NCI-H2227 (cell line): ENCODE results near the gene FBXO42.
"Not testable (repeated sequence)": the region's sequence is repeated elsewhere in the genome, so short reads cannot be mapped to it uniquely, and the experiment has no call there.

Experiments used
- DNase-seq: peaks from one replicate; lab custom pipeline; 2025; ENCODE audit not compliant: unreplicated experiment; lab: John Stamatoyannopoulos, UW

FBXO42 gene

GRCh38 chr1:16372535-16373285, 20.4 kb upstream of the FBXO42 start:
- no peak for DNase-seq

- DNase-seq, result no peak
Measured at GRCh38 chr1:16371725-16372124, 19.4 kb upstream of the FBXO42 start.

GRCh38 chr1:16369821-16370220, 17.5 kb upstream of the FBXO42 start:
- DNase-seq, result no peak

DNA sequence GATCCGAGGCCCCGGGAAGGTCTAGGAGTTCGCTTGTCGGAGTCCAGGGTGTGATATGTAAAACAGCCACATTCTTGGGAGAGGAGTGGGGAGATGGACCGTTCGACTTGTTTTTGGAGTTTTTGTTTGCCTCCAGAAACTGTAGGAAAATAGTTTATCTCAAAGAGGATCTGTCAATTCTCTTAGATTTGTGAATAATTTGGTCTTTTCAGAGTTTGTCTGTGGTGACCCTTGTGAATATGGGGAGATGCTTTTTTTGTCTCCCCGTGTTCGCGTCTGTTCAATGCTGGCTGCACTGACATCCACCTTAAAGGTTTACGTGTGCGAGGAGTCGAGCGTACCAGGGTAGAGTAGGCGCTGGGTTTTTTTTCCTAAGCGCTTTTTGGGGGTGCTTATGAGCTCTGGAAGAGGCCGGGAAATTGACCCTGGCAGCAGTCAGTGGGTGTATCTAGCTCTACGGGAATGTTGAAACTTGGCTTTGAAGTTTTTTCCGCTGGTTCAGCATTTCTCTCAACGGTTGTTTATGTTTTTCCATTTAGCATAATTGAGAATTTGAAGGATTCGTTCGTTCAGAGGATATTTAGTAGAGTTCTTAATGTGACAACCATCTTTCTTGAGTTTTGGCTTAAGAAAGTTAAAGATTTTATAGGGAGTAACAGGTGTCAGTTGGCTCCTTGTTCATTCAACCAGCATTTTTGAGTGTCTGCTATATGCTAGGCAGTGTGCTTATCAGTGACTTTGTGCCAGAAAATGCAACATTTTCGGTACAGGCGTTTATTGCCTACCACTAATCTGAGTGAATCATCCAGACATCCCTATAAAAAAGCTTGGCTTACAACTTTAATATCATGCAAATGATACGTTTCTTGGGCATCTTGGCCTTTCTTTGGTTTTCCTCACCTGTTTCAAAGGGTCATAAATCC, 15.9 kb upstream of the FBXO42 start:
- no peak for DNase-seq

GRCh38 chr1:16367258-16367967, 15.1 kb upstream of the FBXO42 start:
- peak; percentile 85 for DNase-seq

DNA sequence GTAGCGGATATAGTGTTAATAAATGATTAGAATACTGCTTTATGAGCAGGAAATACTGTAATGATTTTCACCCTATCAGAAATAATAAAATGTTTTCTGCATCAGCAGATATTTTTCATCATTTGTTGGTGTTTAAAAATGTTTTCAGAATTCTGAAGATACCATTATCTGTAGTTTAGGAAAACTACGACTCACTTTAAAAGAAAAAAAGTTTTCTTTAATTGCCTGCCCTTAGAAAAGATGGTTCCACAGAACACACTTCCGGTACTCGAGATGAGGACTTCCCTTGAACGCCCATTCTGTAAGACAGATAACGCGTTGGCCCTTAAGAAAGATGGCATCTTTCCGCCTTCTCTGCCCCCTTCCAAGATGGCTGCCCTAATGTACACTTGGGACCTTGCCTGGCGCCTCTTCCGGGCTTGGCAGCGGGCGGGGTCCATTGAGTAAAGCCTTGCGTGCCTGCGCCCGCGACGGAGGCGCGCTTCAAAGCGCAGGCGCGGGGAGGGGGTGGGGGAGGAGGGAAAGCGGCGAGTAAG, 14.5 kb upstream of the FBXO42 start, which contains the start of gene SZRD1:
Gene SZRD1 (plus strand): TSS at position 521 of the 536 bp plus-strand sequence. CDS start 16 bp downstream, outside the sequence.
- peak; percentile 99 for DNase-seq

DNA sequence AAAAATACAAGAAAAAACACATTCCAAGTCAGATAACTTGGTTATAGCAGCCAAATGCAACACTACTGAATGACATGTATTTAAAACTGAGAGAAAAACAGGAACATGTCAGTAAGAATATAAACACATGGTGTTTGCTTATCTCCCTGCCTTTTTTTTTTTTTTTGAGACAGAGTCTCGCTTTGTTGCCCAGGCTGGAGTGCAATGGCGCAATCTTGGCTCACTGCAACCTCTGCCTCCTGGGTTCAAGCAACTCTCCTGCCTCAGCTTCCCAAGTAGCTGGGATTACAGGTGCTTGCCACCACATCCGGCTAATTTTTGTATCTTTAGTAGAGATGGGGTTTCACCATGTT, 12.8 kb upstream of the FBXO42 start:
- DNase-seq, result not testable (repeated sequence)

DNA sequence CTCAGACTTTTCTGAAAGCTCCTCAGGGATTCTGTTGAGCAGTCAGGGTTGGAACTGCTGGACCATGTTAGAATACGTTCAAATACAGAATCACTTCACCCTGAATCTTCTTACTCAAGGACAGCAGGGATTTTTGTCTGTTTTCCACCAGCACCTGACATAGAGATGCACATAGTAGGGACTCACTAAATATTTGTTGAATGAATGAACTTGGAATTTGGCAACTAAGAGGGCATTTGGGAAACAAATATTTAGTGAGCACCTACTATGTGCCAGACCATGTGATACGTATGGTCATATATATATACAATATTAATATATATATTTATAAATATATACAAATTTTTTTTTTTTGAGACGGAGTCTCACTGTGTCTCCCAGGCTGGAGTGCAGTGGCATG, 4.6 kb upstream of the FBXO42 start:
- DNase-seq, result no peak

GRCh38 chr1:16354619-16355018, 2.3 kb upstream of the FBXO42 start:
- DNase-seq, result no peak

DNA sequence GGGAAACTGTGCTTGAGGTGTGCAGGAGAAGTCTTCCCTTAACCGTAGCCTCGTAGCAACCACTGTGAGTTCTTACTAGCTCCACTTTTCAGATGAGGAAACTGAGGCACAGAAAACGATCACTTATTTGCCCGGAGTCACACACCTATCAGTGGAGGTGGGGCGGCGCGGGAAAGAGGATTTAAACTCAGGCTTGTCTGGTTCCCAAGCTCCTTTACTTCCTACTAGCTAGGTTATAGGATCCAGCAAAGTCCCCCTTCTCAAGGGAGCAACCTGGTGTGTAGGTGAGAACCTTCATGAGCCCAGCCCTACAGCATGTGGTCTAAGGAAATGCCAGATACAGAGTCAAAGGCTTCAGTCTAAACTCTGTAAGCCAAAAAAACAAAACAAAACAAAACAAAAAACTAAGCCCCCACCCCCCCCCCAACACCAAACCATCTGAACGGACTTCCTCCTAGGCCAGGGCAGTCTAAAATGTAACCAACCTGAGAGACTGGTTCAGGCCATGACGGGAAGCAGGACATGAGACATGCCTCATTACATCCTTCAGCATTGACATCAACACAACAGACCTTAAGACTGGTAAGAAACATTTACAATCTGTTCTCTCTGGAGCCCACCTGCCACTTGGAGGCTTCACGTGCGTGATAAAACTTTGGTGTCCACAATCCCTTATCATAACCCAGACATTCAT, 709 bp upstream of the FBXO42 start:
- DNase-seq, result peak; percentile 46

DNA sequence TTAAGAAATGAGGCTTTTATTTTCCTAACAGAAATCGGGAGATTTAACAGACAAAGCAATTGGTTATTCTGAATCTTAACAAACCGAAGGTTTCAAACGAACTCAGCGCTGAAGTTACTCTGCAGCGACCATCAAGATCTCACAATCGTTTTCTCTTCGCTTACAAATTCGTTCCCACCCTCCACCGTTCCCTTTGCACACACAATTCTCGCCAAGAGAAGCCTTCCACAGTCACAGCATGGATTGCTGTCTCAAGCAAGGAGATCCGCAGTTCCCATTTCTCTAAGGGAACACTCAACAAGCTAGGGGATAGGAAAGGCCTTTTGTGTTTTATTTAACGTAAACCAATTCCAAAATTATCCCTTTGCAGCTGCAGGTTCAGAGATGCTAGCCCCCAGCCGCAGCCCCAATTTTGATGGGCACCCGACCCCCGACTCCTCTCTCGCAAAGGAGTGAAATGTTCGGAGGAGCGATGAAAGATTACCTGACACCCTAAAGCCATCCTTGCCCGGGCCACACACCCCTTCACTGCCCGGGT, 755 bp downstream of the FBXO42 start:
- peak; percentile 27 for DNase-seq

- no peak for DNase-seq
Measured at GRCh38 chr1:16349847-16350406, 2.4 kb downstream of the FBXO42 start.

DNA sequence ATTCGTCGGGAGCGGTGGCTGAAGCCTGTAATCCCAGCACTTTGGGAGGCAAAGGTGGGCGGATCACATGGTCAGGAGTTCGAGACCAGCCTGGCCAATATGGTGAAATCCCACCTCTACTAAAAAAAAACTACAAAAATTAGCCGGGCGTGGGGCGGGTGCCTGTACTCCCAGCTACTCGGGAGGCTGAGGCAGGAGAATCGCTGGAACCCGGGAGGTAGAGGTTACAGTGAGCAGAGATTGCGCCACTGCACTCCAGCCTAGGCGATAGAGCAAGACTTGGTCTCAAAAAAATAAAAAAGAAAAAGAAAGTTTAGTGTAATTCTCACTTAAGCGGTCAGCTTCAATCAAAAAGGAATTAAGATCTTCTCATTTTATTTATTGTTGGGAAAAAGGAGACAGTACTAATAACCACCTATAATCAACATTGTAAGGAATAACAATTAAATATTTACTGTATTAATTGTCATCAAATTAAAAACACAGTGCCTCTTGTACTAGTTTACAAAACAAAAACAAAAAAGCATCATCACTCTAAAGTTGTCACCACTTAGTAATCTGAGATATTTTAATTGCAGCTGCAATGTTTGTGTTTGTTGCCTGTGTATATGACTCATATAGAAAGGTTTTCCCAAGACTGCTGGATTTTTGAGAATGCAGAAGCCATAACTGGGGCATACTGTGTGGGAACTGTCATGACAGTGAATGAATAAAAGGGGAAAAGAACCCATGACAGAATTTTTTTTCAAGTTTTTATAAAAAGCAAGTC, 3.7 kb downstream of the FBXO42 start:
- no peak for DNase-seq

DNA sequence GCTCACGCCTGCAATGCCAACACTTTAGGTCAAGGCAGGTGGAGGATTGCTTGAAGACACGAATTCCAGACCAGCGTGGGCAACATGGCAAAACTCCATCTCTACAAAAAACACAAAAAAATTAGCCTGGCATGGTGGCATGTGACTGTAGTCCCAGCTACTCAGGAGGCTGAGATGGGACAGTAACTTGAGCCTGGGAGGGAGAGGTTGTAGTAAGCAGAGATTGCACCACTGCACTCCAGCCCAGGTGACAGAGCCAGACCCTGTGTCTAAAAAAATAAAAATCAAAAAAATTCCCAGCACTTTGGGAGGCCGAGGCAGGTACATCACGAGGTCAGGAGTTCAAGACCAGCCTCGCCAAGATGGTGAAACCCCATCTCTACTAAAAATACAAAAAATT, 9.0 kb downstream of the FBXO42 start:
- DNase-seq, result not testable (repeated sequence)

DNA sequence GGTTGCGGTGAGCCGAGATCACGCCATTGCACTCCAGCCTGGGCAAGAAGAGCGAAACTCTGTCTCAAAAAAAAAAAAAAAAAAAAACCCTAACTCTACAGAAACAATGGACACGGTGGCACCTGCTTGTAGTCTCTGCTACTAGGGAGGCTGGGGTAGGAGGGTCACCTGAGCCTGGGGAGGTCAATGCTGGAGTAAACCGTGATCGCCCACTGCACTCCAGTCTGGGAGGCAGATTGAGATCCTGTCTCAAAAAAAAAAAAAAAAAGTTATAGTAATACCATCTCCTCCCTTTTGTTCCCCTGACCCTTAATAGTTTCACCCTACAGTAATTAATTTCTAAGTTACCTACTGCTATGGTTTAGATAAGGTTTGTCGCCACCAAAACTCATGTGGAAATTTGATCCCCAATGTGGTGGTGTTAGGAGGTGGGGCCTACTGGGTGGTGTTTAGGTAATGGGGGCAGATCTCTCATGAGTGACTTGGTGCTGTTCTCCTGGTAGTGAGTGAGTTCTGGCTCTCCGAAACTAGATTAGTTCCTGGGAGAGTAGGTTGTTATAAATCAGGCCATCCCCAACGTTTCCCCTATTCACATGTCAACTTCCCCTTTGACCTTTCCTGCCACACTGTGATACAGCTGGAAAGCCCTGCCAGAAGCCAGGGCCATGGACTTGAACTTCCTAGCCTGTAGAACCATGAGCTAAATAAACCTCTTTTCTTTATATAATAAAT, 9.8 kb downstream of the FBXO42 start:
- no peak for DNase-seq

DNA sequence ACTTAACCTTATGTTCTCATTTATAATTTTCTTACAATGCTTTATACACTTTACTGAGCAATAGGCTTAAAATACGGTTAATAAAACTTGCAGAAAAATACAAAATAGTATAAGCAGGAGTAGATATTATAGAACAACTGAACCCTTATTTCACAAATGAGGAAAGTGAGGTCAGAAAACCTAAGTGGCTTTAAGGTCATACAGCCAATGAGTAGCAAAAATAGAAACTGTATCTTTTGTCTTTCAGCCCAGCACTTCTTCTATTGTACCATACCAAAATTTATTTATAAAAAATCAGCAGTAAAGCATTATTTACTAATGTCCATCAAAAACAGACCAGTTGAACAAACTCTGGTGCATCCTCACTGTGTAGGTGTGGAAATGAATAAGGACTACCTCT, 11.6 kb downstream of the FBXO42 start:
- DNase-seq, result no peak

DNA sequence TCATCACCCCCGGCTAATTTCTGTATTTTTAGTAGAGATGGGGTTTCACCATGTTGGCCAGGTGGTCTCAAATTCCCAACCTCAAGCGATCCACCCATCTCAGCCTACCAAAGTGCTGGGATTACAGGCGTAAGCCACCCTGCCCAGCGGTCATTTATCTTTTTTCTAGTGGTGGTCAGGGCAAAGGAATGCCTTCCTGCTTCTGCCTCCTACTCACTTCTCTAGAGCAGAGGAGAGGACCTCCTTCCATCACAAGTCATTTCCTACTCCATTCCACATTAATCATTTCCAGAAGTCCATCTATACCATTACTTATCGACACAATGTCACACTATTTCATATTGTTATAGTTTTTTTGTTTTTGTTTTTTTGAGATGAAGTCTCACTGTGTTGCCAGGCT, 13.3 kb downstream of the FBXO42 start:
- no peak for DNase-seq

DNA sequence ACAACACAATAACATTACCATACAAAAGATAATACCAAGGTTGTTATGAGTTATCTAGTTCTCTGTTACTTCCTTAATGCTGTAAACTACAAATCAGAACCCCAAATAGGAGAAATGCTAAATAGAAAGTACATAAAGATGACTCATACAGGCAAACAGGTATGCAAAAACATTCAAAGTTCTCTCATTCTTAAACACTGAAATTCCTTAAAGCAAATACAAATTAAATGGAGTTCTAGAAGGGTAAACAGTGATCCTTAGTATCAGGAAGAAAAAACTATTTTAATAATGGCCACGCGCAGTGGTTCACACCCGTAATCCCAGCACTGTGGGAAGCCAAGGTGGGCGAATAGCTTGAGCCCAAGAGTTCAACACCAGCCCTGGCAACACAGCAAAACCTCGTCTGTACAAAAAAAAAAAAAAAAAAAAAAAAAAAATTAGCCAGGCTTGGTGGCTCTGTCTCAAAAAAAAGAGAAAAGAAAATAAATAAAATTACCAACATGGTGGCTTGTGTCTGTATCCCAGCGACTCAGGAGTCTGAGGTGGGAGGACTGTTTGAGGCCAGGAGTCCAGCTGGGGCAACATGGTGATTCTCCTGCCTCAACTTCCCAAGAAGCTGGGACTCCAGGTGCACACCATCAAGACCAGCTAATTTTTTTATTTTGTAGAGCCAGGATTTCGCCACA, 17.5 kb downstream of the FBXO42 start:
- DNase-seq, result no peak
